WTC11 (cell line): ENCODE data around the gene SPDYC.

Experiments used
- AFF4 ChIP-seq: sonication (generic); formaldehyde crosslinking; IDR thresholded peaks from 2 replicates; pipeline ENCODE4 v1.8.1; 2023; ENCODE audit warnings: mild to moderate bottlenecking, missing genetic modification reagents, borderline replicate concordance
- ATF1 ChIP-seq: sonication (generic); formaldehyde crosslinking; IDR thresholded peaks from 2 replicates; pipeline ENCODE4 v1.8.1; 2023; ENCODE audit warnings: mild to moderate bottlenecking, moderate library complexity, missing genetic modification reagents
- CTCF ChIP-seq: fragments of 200-600 bp; IDR thresholded peaks from 2 replicates; pipeline ENCODE4 v1.8.0; 2022; ENCODE audit warnings: antibody characterized with exemption
- ESRRA ChIP-seq: sonication (generic); formaldehyde crosslinking; IDR thresholded peaks from 2 replicates; pipeline ENCODE4 v1.8.1; 2022; ENCODE audit warnings: mild to moderate bottlenecking, missing genetic modification reagents, borderline replicate concordance
- FOXK1 ChIP-seq: sonication (generic); formaldehyde crosslinking; IDR thresholded peaks from 2 replicates; pipeline ENCODE4 v1.8.0; 2022; ENCODE audit warnings: mild to moderate bottlenecking, moderate library complexity, missing genetic modification reagents
- MAX ChIP-seq: sonication (generic); formaldehyde crosslinking; IDR thresholded peaks from 2 replicates; pipeline ENCODE4 v1.8.0; 2022; ENCODE audit warnings: mild to moderate bottlenecking, missing genetic modification reagents
- MLX ChIP-seq: sonication (generic); formaldehyde crosslinking; IDR thresholded peaks from 2 replicates; pipeline ENCODE4 v1.8.1; 2023; ENCODE audit warnings: mild to moderate bottlenecking, missing genetic modification reagents, moderate library complexity
- NR2C2 ChIP-seq: sonication (generic); formaldehyde crosslinking; IDR thresholded peaks from 2 replicates; pipeline ENCODE4 v1.8.0; 2022; ENCODE audit warnings: mild to moderate bottlenecking, missing genetic modification reagents
- PREB ChIP-seq: sonication (generic); formaldehyde crosslinking; IDR thresholded peaks from 2 replicates; pipeline ENCODE4 v1.8.1; 2022; ENCODE audit warnings: mild to moderate bottlenecking, missing genetic modification reagents, moderate library complexity, borderline replicate concordance
- ZBTB43 ChIP-seq: sonication (generic); formaldehyde crosslinking; IDR thresholded peaks from 2 replicates; pipeline ENCODE4 v1.8.1; 2023; ENCODE audit warnings: mild to moderate bottlenecking, missing genetic modification reagents
- ZNF219 ChIP-seq: sonication (generic); formaldehyde crosslinking; IDR thresholded peaks from 2 replicates; pipeline ENCODE4 v1.8.0; 2023; ENCODE audit warnings: missing genetic modification reagents, mild to moderate bottlenecking, borderline replicate concordance
- ZNF281 ChIP-seq: sonication (generic); formaldehyde crosslinking; IDR thresholded peaks from 2 replicates; pipeline ENCODE4 v1.8.0; 2023; ENCODE audit warnings: mild to moderate bottlenecking, missing genetic modification reagents
- ZNF396 ChIP-seq: fragments of 250-450 bp; sonication (Bioruptor Pico); IDR thresholded peaks from 2 replicates; pipeline ENCODE4 v1.8.0; 2021; ENCODE audit warnings: mild to moderate bottlenecking, moderate library complexity, borderline replicate concordance

- TF ChIP-seq ATF1 (CRISPR knock-in tag) (no peak), MAX (CRISPR knock-in tag) (no peak), ZBTB43 (CRISPR knock-in tag) (no peak), NR2C2 (CRISPR knock-in tag) (no peak), ZNF281 (CRISPR knock-in tag) (no peak), ESRRA (CRISPR knock-in tag) (no peak), ZNF396 (CRISPR knock-in tag) (no peak), PREB (CRISPR knock-in tag) (no peak), CTCF (no peak), MLX (CRISPR knock-in tag) (no peak), FOXK1 (CRISPR knock-in tag) (no peak), ZNF219 (no peak), AFF4 (no peak)
Observed at GRCh38 chr11:65218446-65218845, 48.4 kb downstream of the SPDYC start.
